Uterus (tissue), 4 donors: ENCODE results near the gene ADD3. TPM values are rescaled to one million over a fixed set of nuclear protein-coding genes. Genes with fewer than 3 reads are reported as not detected.

Experiments used
- DNase-seq, 2 donors: peaks; one replicate each; pipeline ENCODE4 v3.0.0-alpha.2; 2019 to 2020
- H3K27ac ChIP-seq, 2 donors: fragments of 200-600 bp; sonication (generic); 1 replicate in 1 of 2; 2 replicates in 1 of 2; pipeline ENCODE4 v1.5.1; 2016 to 2018
- H3K27me3 ChIP-seq, 2 donors: fragments of 200-600 bp; sonication (generic); one replicate each; pipeline ENCODE4 v1.5.1; 2018 to 2019; ENCODE audit warnings: control low read depth in 1 of 2
- H3K36me3 ChIP-seq, 2 donors: fragments of 200-600 bp; sonication (generic); one replicate each; pipeline ENCODE4 v1.5.1; 2019; ENCODE audit warnings: control low read depth in 1 of 2
- H3K4me1 ChIP-seq, 2 donors: fragments of 200-600 bp; sonication (generic); one replicate each; pipeline ENCODE4 v1.5.1; 2018 to 2019; ENCODE audit warnings: control low read depth in 1 of 2
- H3K4me3 ChIP-seq, 2 donors: fragments of 200-600 bp; sonication (generic); 1 replicate in 1 of 2; 2 replicates in 1 of 2; pipeline ENCODE4 v1.5.1; 2018 to 2019; ENCODE audit warnings: mild to moderate bottlenecking in 1 of 2
- H3K9me3 ChIP-seq, 2 donors: fragments of 200-600 bp; sonication (generic); one replicate each; pipeline ENCODE4 v1.5.1; 2019; ENCODE audit warnings: control low read depth in 1 of 2
- CTCF ChIP-seq, 4 experiments: fragments of 200-600 bp in 2 of 4; fragments of 450-650 bp in 2 of 4; sonication (generic) in 2 of 4; IDR thresholded peaks; one replicate each; pipeline ENCODE4 v1.5.1; 2016 to 2019; ENCODE audit warnings: antibody characterized with exemption in 4 of 4, mild to moderate bottlenecking in 2 of 4, moderate library complexity in 1 of 4
- POLR2A ChIP-seq, 2 donors: fragments of 450-650 bp; IDR thresholded peaks; one replicate each; pipeline ENCODE4 v1.6.1; 2016; ENCODE audit warnings: antibody characterized with exemption in 2 of 2, mild to moderate bottlenecking in 1 of 2, moderate library complexity in 1 of 2
- intact Hi-C: fragments of 100-400 bp; cut with DNase I; formaldehyde crosslinking; loops from one replicate; pipeline ENCODE4 v1.15.1; 2023; ENCODE audit warnings: low total_unique reads
- total RNA-seq, 4 donors: library from RNA; depleted of rRNA in 3 of 4; stranded (reverse); fragments of >200 nt in 3 of 4; gene quantifications; one replicate each; pipeline versions ENCODE4 v1.1.0 to v1.2.4, GENCODE V29; 2014 to 2023
- donor health status: DM: yes; HTN: yes; CAD: no.

The ADD3 gene
- total RNA-seq, 4 donors from 2014 or later = 55.0 to 935 (median 92.6) TPM

- TF ChIP-seq CTCF (IDR thresholded peaks at IDR 0.05) (no peak), POLR2A (IDR thresholded peaks at IDR 0.05) (no peak)
- H3K27ac ChIP-seq = no peak overlapping the region
- no peak for DNase-seq
- no peaks in the 10 kb centered on the region for H3K36me3 ChIP-seq
- H3K4me3 ChIP-seq = no peak overlapping the region
- H3K9me3 ChIP-seq = no peaks in the 10 kb centered on the region
- intact Hi-C loops = no loop called here
- H3K27me3 ChIP-seq = no peaks in the 10 kb centered on the region
- H3K4me1 ChIP-seq = no peaks in the 10 kb centered on the region
These were observed 43.7 kb downstream of the ADD3 start for GRCh38 chr10:110051487-110051886.

GRCh38 chr10:110052916-110053315 is 45.1 kb downstream of the ADD3 start:
- Histone ChIP-seq H3K9me3 (no peaks in the 10 kb centered on the region), H3K27me3 (no peaks in the 10 kb centered on the region), H3K36me3 (no peaks in the 10 kb centered on the region), H3K27ac (no peak overlapping the region), H3K4me1 (no peaks in the 10 kb centered on the region), H3K4me3 (no peak overlapping the region)
- intact Hi-C loops = no loop called here
- no peak for TF ChIP-seq POLR2A (IDR thresholded peaks at IDR 0.05)
- no peak for TF ChIP-seq CTCF (IDR thresholded peaks at IDR 0.05)
- no peak for DNase-seq

GRCh38 chr10:110056822-110057221 is 49.0 kb downstream of the ADD3 start:
- no peak overlapping the region for H3K4me3 ChIP-seq
- no peak for DNase-seq
- H3K27ac ChIP-seq = peak overlapping the region in 1 of 2 donors; percentile 5
- no peaks in the 10 kb centered on the region for H3K27me3 ChIP-seq
- no peaks in the 10 kb centered on the region for H3K36me3 ChIP-seq
- no peaks in the 10 kb centered on the region for H3K9me3 ChIP-seq
- intact Hi-C loops = no loop called here
- H3K4me1 ChIP-seq = no peaks in the 10 kb centered on the region
- no peak for TF ChIP-seq CTCF (IDR thresholded peaks at IDR 0.05)
- TF ChIP-seq POLR2A (IDR thresholded peaks at IDR 0.05) = no peak

- Histone ChIP-seq H3K9me3 (no peaks in the 10 kb centered on the region), H3K4me3 (no peak overlapping the region), H3K27me3 (no peaks in the 10 kb centered on the region), H3K4me1 (no peaks in the 10 kb centered on the region), H3K36me3 (no peaks in the 10 kb centered on the region), H3K27ac (peak overlapping the region in 1 of 2 donors; percentile 1)
- intact Hi-C loops = no loop called here
- no peak for TF ChIP-seq POLR2A (IDR thresholded peaks at IDR 0.05)
- TF ChIP-seq CTCF (IDR thresholded peaks at IDR 0.05) = no peak
- DNase-seq = no peak
These were observed 49.7 kb downstream of the ADD3 start for GRCh38 chr10:110057456-110057855.

- no peaks in the 10 kb centered on the region for H3K9me3 ChIP-seq
- H3K4me3 ChIP-seq = no peak overlapping the region
- no peaks in the 10 kb centered on the region for H3K36me3 ChIP-seq
- DNase-seq = no peak
- H3K27ac ChIP-seq = peak overlapping the region in 1 of 2 donors; percentile 1
- intact Hi-C loops = no loop called here
- no peaks in the 10 kb centered on the region for H3K27me3 ChIP-seq
- H3K4me1 ChIP-seq = no peaks in the 10 kb centered on the region
- TF ChIP-seq CTCF (IDR thresholded peaks at IDR 0.05) (no peak), POLR2A (IDR thresholded peaks at IDR 0.05) (no peak)
These were observed 50.4 kb downstream of the ADD3 start for GRCh38 chr10:110058212-110058611.
